MM.1S (cell line): ENCODE measurements around the gene PCDH9.

Experiments used
- DNase-seq: peaks from one replicate; pipeline ENCODE4 v3.0.0-alpha.2; 2015
- H2AFZ ChIP-seq: fragments of 300-600 bp; sonication (generic); 2 replicates; pipeline ENCODE4 v1.6.0; 2016; ENCODE audit warnings: antibody characterized with exemption, low read length
- H3F3A ChIP-seq: fragments of 300-600 bp; sonication (generic); 2 replicates; pipeline ENCODE4 v1.6.1; 2016; ENCODE audit warnings: mild to moderate bottlenecking, antibody characterized with exemption, low read length, moderate library complexity, mixed read lengths; ENCODE audit not compliant: insufficient read depth
- H3K27ac ChIP-seq: fragments of 300-600 bp; sonication (generic); 2 replicates; pipeline ENCODE4 v1.5.1; 2016; ENCODE audit warnings: mild to moderate bottlenecking, low read length
- H3K27me3 ChIP-seq: fragments of 300-600 bp; sonication (generic); replicated peaks from 2 replicates; pipeline ENCODE4 v1.6.0; 2016; ENCODE audit warnings: low read length; ENCODE audit not compliant: insufficient read depth
- H3K36me3 ChIP-seq: fragments of 300-600 bp; sonication (generic); replicated peaks from 2 replicates; pipeline ENCODE4 v1.6.1; 2016; ENCODE audit warnings: mild to moderate bottlenecking, low read length, mixed read lengths; ENCODE audit not compliant: insufficient read depth
- H3K4me1 ChIP-seq: fragments of 300-600 bp; sonication (generic); 2 replicates; pipeline ENCODE4 v1.6.1; 2016; ENCODE audit warnings: low read length, mixed read lengths
- H3K4me2 ChIP-seq: fragments of 300-600 bp; sonication (generic); 2 replicates; pipeline ENCODE4 v1.6.0; 2016; ENCODE audit warnings: low read depth, low read length
- H3K4me3 ChIP-seq: fragments of 300-600 bp; sonication (generic); 2 replicates; pipeline ENCODE4 v1.5.1; 2016; ENCODE audit warnings: low read length, mixed read lengths
- H3K79me2 ChIP-seq: fragments of 300-600 bp; sonication (generic); 2 replicates; pipeline ENCODE4 v1.6.1; 2016; ENCODE audit warnings: mixed run types, low read length, mixed read lengths
- H3K9ac ChIP-seq: fragments of 300-600 bp; sonication (generic); 2 replicates; pipeline ENCODE4 v1.6.1; 2016; ENCODE audit warnings: low read length, mixed read lengths
- H3K9me2 ChIP-seq: fragments of 300-600 bp; sonication (generic); replicated peaks from 2 replicates; pipeline ENCODE4 v1.6.1; 2016; ENCODE audit warnings: mild to moderate bottlenecking, low read length, mixed read lengths; ENCODE audit not compliant: insufficient read depth
- H3K9me3 ChIP-seq: fragments of 300-600 bp; sonication (generic); replicated peaks from 2 replicates; pipeline ENCODE4 v1.6.1; 2016; ENCODE audit warnings: mild to moderate bottlenecking, low read length, mixed read lengths; ENCODE audit not compliant: insufficient read depth
- H4K20me1 ChIP-seq: fragments of 300-600 bp; sonication (generic); 2 replicates; pipeline ENCODE4 v1.6.1; 2016; ENCODE audit warnings: mild to moderate bottlenecking, low read length, moderate library complexity, mixed read lengths; ENCODE audit not compliant: insufficient read depth
- CTCF ChIP-seq: fragments of 300-600 bp; sonication (generic); IDR thresholded peaks from 2 replicates; pipeline ENCODE4 v1.5.1; 2016; ENCODE audit warnings: antibody characterized with exemption, low read length, mixed read lengths
- EZH2 ChIP-seq: fragments of 300-600 bp; sonication (generic); optimal IDR thresholded peaks from 2 replicates; pipeline ENCODE3; 2017; ENCODE audit warnings: low read depth, mild to moderate bottlenecking, antibody characterized with exemption, low read length, mixed read lengths
- EZH2phosphoT487 ChIP-seq: fragments of 300-600 bp; sonication (generic); IDR thresholded peaks from 2 replicates; pipeline ENCODE4 v1.6.1; 2018; ENCODE audit warnings: antibody characterized with exemption, low read length

PCDH9 gene

GRCh38 chr13:66459634-66460033 is 770.5 kb downstream of the PCDH9 start:
- H3K9ac ChIP-seq, result no peak overlapping the region
- no peak overlapping the region for H3K4me2 ChIP-seq
- no peaks in the 10 kb centered on the region for H3K4me1 ChIP-seq

GRCh38 chr13:66459143-66459542 is 771.0 kb downstream of the PCDH9 start:
- no peak overlapping the region for H2AFZ ChIP-seq
- no peaks in the 10 kb centered on the region for H3K36me3 ChIP-seq
- H3K79me2 ChIP-seq, result no peaks in the 10 kb centered on the region
- no peaks in the 10 kb centered on the region for H3K27me3 ChIP-seq
- no peaks in the 10 kb centered on the region for H3K4me1 ChIP-seq
- DNase-seq, result no peak
- no peak overlapping the region for H3K27ac ChIP-seq
- H3K9me3 ChIP-seq, result no peaks in the 10 kb centered on the region
- H3F3A ChIP-seq, result no peaks in the 10 kb centered on the region
- H3K4me2 ChIP-seq, result no peak overlapping the region
- no peaks in the 10 kb centered on the region for H4K20me1 ChIP-seq
- no peak for TF ChIP-seq EZH2
- no peak for TF ChIP-seq EZH2phosphoT487
- TF ChIP-seq CTCF, result no peak
- no peaks in the 10 kb centered on the region for H3K9me2 ChIP-seq
- H3K9ac ChIP-seq, result no peak overlapping the region
- H3K4me3 ChIP-seq, result no peak overlapping the region

More at GRCh38 chr13:66459634-66460033, 770.5 kb downstream of the PCDH9 start:
- no peaks in the 10 kb centered on the region for H3K9me3 ChIP-seq
- no peaks in the 10 kb centered on the region for H3K9me2 ChIP-seq
- H3K36me3 ChIP-seq, result no peaks in the 10 kb centered on the region
- H4K20me1 ChIP-seq, result no peaks in the 10 kb centered on the region
- no peaks in the 10 kb centered on the region for H3K79me2 ChIP-seq
- no peak overlapping the region for H3K4me3 ChIP-seq
- no peak for DNase-seq
- no peaks in the 10 kb centered on the region for H3K27me3 ChIP-seq
- H3F3A ChIP-seq, result no peaks in the 10 kb centered on the region
- no peak overlapping the region for H2AFZ ChIP-seq
- H3K27ac ChIP-seq, result no peak overlapping the region
- no peak for TF ChIP-seq EZH2
- TF ChIP-seq CTCF, result no peak
- TF ChIP-seq EZH2phosphoT487, result no peak

GRCh38 chr13:66446413-66446812 is 783.7 kb downstream of the PCDH9 start:
- Histone ChIP-seq H3K9me3 (no peaks in the 10 kb centered on the region), H3K4me1 (no peaks in the 10 kb centered on the region), H3F3A (no peaks in the 10 kb centered on the region), H3K27me3 (no peaks in the 10 kb centered on the region), H3K4me3 (no peak overlapping the region), H3K36me3 (no peaks in the 10 kb centered on the region), H4K20me1 (no peaks in the 10 kb centered on the region), H3K27ac (no peak overlapping the region), H2AFZ (no peak overlapping the region), H3K4me2 (no peak overlapping the region), H3K79me2 (no peaks in the 10 kb centered on the region), H3K9ac (no peak overlapping the region), H3K9me2 (no peaks in the 10 kb centered on the region)
- TF ChIP-seq EZH2phosphoT487, result no peak
- TF ChIP-seq CTCF, result no peak
- no peak for TF ChIP-seq EZH2
- no peak for DNase-seq
